ENCODE data around the gene DACT3.

The DACT3 gene

DNA sequence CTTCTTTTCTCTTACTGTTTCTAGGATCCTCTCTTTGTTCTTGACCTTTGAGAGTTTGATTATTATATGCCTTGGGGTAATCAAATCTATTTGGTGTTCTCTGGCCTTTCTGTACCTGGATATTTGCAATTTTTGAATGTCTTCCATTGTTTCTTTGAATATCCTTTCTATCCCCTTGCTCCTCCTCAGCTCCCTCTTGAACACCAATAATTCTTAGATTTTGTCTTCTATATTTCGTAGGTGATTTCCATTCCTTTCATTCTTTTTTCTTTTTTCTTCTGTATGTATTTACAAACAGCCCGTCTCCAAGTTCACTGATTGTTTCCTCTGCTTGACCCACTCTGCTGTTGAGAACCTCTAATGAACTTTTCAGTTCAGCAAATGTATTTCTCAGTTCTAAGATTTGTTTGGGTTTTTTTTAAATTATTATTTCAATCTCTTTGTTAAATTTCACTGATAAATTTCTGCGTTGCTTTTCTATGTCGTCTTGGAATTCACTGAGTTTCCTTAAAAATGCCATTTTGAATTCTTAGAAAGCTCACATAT, 62.5 kb downstream of the DACT3 start:
- no peak for DNase-seq (ENCODE audit: low spot score)
